Measurements from ENCODE around the gene HERPUD1.

- TF ChIP-seq, protein P1, sequence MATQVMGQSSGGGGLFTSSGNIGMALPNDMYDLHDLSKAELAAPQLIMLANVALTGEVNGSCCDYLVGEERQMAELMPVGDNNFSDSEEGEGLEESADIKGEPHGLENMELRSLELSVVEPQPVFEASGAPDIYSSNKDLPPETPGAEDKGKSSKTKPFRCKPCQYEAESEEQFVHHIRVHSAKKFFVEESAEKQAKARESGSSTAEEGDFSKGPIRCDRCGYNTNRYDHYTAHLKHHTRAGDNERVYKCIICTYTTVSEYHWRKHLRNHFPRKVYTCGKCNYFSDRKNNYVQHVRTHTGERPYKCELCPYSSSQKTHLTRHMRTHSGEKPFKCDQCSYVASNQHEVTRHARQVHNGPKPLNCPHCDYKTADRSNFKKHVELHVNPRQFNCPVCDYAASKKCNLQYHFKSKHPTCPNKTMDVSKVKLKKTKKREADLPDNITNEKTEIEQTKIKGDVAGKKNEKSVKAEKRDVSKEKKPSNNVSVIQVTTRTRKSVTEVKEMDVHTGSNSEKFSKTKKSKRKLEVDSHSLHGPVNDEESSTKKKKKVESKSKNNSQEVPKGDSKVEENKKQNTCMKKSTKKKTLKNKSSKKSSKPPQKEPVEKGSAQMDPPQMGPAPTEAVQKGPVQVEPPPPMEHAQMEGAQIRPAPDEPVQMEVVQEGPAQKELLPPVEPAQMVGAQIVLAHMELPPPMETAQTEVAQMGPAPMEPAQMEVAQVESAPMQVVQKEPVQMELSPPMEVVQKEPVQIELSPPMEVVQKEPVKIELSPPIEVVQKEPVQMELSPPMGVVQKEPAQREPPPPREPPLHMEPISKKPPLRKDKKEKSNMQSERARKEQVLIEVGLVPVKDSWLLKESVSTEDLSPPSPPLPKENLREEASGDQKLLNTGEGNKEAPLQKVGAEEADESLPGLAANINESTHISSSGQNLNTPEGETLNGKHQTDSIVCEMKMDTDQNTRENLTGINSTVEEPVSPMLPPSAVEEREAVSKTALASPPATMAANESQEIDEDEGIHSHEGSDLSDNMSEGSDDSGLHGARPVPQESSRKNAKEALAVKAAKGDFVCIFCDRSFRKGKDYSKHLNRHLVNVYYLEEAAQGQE (IDR thresholded peaks at IDR 0.05; ENCODE audit: insufficient replicate concordance, low read depth): no peak
- no peak for TF ChIP-seq CTCF (IDR thresholded peaks at IDR 0.05; ENCODE audit: insufficient read depth, low read length)
Measured at GRCh38 chr16:56931271-56931891, 561 bp upstream of the HERPUD1 start.

Measured in HL-60 (cell line).